Measurements from ENCODE around the gene SUV39H2.

SUV39H2 gene

DNA sequence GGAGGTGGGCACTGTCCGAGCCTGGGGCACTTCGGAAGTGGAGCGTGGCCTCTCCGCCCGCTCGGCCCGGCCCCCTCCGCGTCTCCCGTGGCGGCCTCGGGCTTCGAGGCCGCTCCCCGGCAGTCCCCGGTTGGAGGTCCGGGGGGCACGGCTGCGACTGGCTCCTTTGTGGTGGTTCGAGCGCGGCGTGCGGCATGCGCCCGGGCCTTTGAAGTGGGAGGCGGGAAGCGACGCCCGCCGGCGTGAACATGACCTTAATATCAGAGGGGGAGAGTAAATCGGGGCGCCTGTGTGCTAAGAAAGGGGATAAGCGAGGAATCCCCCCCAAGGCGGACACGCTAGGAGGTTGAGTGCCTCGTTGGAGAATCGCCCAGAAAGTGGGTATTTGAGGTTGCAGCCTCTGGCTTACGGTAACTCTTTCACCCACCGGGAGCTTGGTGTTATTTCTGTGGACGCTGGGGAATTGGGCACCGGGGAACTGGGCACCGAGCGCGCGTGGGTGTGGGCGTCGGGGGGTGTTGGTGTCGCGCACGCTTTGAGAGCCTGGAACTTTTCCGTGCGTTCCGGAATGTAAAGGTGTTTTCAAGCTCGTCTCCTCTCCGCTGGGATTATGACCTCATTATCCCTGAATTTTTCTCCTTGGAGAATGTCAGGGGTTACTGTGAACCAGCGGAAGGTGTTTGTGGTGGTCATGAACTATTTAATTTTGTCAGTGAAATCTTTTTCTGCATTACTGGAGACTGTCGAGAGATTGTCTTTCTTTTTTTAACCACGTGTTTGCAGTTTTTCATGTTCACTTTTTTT lies 660 bp downstream of the SUV39H2 start:
- H3K4me3 ChIP-seq (ENCODE audit: low read length) = peak overlapping the region; percentile 77
- DNase-seq (ENCODE audit: low read depth) = peak; percentile 5
- TF ChIP-seq, protein P1, sequence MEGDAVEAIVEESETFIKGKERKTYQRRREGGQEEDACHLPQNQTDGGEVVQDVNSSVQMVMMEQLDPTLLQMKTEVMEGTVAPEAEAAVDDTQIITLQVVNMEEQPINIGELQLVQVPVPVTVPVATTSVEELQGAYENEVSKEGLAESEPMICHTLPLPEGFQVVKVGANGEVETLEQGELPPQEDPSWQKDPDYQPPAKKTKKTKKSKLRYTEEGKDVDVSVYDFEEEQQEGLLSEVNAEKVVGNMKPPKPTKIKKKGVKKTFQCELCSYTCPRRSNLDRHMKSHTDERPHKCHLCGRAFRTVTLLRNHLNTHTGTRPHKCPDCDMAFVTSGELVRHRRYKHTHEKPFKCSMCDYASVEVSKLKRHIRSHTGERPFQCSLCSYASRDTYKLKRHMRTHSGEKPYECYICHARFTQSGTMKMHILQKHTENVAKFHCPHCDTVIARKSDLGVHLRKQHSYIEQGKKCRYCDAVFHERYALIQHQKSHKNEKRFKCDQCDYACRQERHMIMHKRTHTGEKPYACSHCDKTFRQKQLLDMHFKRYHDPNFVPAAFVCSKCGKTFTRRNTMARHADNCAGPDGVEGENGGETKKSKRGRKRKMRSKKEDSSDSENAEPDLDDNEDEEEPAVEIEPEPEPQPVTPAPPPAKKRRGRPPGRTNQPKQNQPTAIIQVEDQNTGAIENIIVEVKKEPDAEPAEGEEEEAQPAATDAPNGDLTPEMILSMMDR (conservative IDR thresholded peaks at IDR 0.05; ENCODE audit: low read length) = no peak

DNA sequence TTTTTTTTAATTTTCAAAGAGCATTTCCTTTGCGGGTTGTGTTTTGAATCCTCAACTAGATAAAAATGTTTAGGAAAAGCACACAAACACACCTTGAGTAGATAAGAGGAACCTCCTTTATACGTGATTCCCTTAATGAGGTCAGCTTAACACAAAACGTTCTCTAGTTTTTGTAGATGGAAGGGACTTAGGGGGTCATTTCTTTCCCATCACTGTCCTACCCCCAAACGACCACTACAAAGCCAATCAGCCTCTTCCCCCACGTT lies 1.2 kb downstream of the SUV39H2 start:
- H3K4me3 ChIP-seq (ENCODE audit: low read length) = peak overlapping the region; percentile 77
- DNase-seq (ENCODE audit: low read depth) = no peak
- TF ChIP-seq, protein P1 (conservative IDR thresholded peaks at IDR 0.05; ENCODE audit: low read length) = no peak

DNA sequence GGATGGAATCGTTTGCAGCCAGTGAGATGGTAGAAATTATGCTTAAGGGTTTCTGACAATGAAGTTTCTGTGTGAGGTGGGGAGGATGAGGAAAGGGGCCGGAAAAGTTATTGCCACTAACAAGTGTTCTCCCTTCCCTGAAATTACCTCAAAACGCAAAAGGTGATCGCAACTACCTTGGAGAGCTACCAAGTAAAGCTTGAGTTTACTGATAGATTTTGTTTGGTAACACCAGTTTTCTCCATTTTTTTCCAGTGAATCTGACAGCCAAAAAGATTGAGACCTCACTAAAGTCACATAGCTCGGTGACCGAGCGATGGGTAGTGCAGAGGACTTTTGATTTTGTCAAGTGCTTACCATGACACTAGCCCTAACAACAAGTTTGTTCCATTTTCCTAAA lies 1.6 kb downstream of the SUV39H2 start:
- no peak for DNase-seq (ENCODE audit: low read depth)
- TF ChIP-seq, protein P1 (conservative IDR thresholded peaks at IDR 0.05; ENCODE audit: low read length) = no peak

GRCh38 chr10:14884082-14884481 lies 5.4 kb downstream of the SUV39H2 start:
- TF ChIP-seq, protein P1 (conservative IDR thresholded peaks at IDR 0.05; ENCODE audit: low read length) = no peak
- H3K4me3 ChIP-seq (ENCODE audit: low read length) = no peak overlapping the region

More for the DNA sequence above, 1.6 kb downstream of the SUV39H2 start:
- H3K4me3 ChIP-seq (ENCODE audit: low read length) = peak overlapping the region; percentile 77

GRCh38 chr10:14889318-14889717 lies 10.7 kb downstream of the SUV39H2 start:
- TF ChIP-seq, protein P1 (conservative IDR thresholded peaks at IDR 0.05; ENCODE audit: low read length) = peak; percentile 39
- H3K4me3 ChIP-seq (ENCODE audit: low read length) = no peak overlapping the region
- peak; percentile 3 for DNase-seq (ENCODE audit: low read depth)

More at GRCh38 chr10:14884082-14884481, 5.4 kb downstream of the SUV39H2 start:
- no peak for DNase-seq (ENCODE audit: low read depth)

- DNase-seq (ENCODE audit: low read depth) = no peak
- TF ChIP-seq, protein P1 (conservative IDR thresholded peaks at IDR 0.05; ENCODE audit: low read length) = no peak
- no peak overlapping the region for H3K4me3 ChIP-seq (ENCODE audit: low read length)
These were observed 12.5 kb downstream of the SUV39H2 start for GRCh38 chr10:14891151-14891550.

GRCh38 chr10:14904316-14904732 lies 25.7 kb downstream of the SUV39H2 start:
- DNase-seq (ENCODE audit: low read depth) = peak; percentile 39
- TF ChIP-seq, protein P1 (conservative IDR thresholded peaks at IDR 0.05; ENCODE audit: low read length) = peak; percentile 75
- H3K4me3 ChIP-seq (ENCODE audit: low read length) = no peak overlapping the region

All from AG10803 (cell line).